Kidney epithelial cell (primary cell): Measurements from ENCODE around the gene NAT9. TPM values are rescaled to one million over a fixed set of nuclear protein-coding genes. Genes with fewer than 3 reads are reported as not detected.

Experiments used
- DNase-seq: peaks from one replicate; pipeline ENCODE4 v3.0.0-alpha.2; 2010; ENCODE audit warnings: low read depth
- H3K27me3 ChIP-seq: 2 replicates; pipeline ENCODE4 v1.6.0; 2011; ENCODE audit warnings: low read length; ENCODE audit not compliant: control insufficient read depth, insufficient read depth
- H3K36me3 ChIP-seq: 2 replicates; pipeline ENCODE4 v1.5.1; 2011; ENCODE audit warnings: low read length; ENCODE audit not compliant: control insufficient read depth, insufficient read depth
- H3K4me3 ChIP-seq: 2 replicates; pipeline ENCODE4 v1.5.1; 2011; ENCODE audit warnings: low read depth, mild to moderate bottlenecking, control low read depth, low read length
- CTCF ChIP-seq: IDR thresholded peaks from 2 replicates; pipeline ENCODE4 v1.5.1; 2011; ENCODE audit warnings: mild to moderate bottlenecking, moderate library complexity, low read length, control low read depth, inconsistent platforms; ENCODE audit not compliant: insufficient read depth, poor library complexity, severe bottlenecking
- total RNA-seq: library from RNA; depleted of rRNA; stranded (reverse); fragments of >200 nt; gene quantifications from 2 replicates; pipeline ENCODE4 v1.2.3, GENCODE V29; 2015

The NAT9 gene
- total RNA-seq, 1 donor from 2014 or later = 30.7 TPM

GRCh38 chr17:74761419-74761818 lies 14.7 kb downstream of the NAT9 start:
- no peak for DNase-seq
- no peak for TF ChIP-seq CTCF

GRCh38 chr17:74760404-74761105 lies 15.6 kb downstream of the NAT9 start:
- TF ChIP-seq CTCF = no peak
- DNase-seq = no peak
- Histone ChIP-seq H3K27me3 (no peaks in the 10 kb centered on the region), H3K4me3 (no peak overlapping the region), H3K36me3 (no peaks in the 10 kb centered on the region)

More at GRCh38 chr17:74761419-74761818, 14.7 kb downstream of the NAT9 start:
- Histone ChIP-seq H3K36me3 (no peaks in the 10 kb centered on the region), H3K27me3 (no peaks in the 10 kb centered on the region), H3K4me3 (no peak overlapping the region)

GRCh38 chr17:74759941-74760340 lies 16.2 kb downstream of the NAT9 start:
- no peaks in the 10 kb centered on the region for H3K27me3 ChIP-seq
- DNase-seq = no peak
- no peak overlapping the region for H3K4me3 ChIP-seq
- no peaks in the 10 kb centered on the region for H3K36me3 ChIP-seq
- no peak for TF ChIP-seq CTCF

GRCh38 chr17:74759243-74759801 lies 16.8 kb downstream of the NAT9 start:
- no peaks in the 10 kb centered on the region for H3K27me3 ChIP-seq
- no peaks in the 10 kb centered on the region for H3K36me3 ChIP-seq
- no peak overlapping the region for H3K4me3 ChIP-seq
- TF ChIP-seq CTCF = no peak
- no peak for DNase-seq

GRCh38 chr17:74758848-74759168 lies 17.3 kb downstream of the NAT9 start:
- H3K36me3 ChIP-seq = no peaks in the 10 kb centered on the region
- no peak overlapping the region for H3K4me3 ChIP-seq
- no peaks in the 10 kb centered on the region for H3K27me3 ChIP-seq
- DNase-seq = no peak
- TF ChIP-seq CTCF = no peak
